Right ventricle myocardium inferior (tissue), 1 donor: ENCODE results near the gene RPS6KA2. TPM values are rescaled to one million over a fixed set of nuclear protein-coding genes. Genes with fewer than 3 reads are reported as not detected.
"Not testable (repeated sequence)": the region's sequence is repeated elsewhere in the genome, so short reads cannot be mapped to it uniquely, and the experiment has no call there.

Source experiments
- ATAC-seq: fragments of 200-7000 bp; cut with Tn5 transposase; one replicate; pipeline ENCODE4 v1.9.1; 2020; ENCODE audit warnings: mild to moderate bottlenecking, moderate library complexity
- DNase-seq: peaks from one replicate; pipeline ENCODE4 v3.0.0; 2021; ENCODE audit errors: missing footprints
- intact Hi-C: fragments of 100-400 bp; cut with DNase I; formaldehyde crosslinking; loops from one replicate; pipeline ENCODE4 v1.11.0; 2022
- total RNA-seq: library from RNA; stranded (reverse); fragmentation: NEBNext Ultra II Directional; extraction: Animal tissue kit (Norgen Biotek cat#: 25700); gene quantifications from one replicate; pipeline ENCODE4 v1.2.1, GENCODE V29; 2021
- donor health status: DM: no; HTN: yes; CAD: no; lungs with severe emphysema.

Gene RPS6KA2
- total RNA-seq, 1 donor from 2014 or later = 55.5 TPM

DNA sequence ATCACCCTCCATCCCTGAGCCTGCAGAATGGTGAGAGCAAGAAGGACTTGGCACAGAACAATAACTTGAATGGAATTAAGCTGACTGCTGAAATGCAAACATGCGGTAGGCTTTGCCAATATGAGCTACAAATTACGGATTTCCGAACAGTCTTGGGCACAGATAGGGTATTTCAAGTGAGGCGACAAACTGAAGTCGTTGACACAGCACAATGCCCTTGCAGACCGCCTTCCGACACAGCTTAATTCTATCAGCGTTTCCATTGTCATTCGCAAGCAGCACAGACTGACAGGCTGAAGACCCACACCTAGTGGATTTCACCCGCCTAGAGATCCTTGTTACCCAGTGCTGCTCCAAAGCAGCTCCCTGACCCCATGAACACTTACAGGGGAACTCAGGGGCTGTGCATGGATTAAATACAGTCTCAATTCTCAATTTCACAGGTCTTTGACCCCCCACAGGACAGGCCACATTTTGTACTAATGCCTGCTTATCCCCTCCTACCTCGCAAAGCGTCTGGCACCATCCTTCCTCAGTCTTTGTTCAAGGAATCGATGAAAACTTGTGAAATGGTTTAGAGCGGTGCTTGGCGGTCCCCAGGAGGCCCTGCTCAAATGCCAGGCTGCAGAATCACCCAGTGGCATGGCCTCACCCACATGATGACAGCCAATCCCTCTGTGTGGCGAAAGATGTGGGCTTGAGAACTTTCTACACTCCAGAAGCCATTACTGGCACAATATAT lies 75.1 kb downstream of the RPS6KA2 start:
- DNase-seq (no peak), ATAC-seq (no peak)
- intact Hi-C loops = no loop called here

DNA sequence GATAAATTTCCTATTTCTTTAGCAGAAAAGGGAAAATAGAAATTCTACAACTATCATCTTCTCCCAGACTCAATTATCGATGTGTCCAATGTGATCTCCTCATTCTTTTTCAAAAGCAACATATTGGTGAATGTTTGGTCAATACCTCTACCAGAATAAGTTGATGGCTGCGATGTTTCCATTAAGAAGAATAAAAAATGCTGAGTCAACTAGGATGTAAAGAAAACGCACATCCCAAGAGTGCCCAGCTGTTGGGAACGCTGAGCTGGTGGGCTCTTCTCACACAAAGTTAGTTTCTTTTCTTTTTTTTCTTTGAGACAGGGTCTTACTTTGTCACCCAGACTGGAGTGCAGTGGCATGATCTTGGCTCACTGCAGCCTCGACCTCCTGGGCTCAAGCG lies 80.4 kb downstream of the RPS6KA2 start:
- DNase-seq (no peak), ATAC-seq (no peak)
- intact Hi-C loops = no loop called here

DNA sequence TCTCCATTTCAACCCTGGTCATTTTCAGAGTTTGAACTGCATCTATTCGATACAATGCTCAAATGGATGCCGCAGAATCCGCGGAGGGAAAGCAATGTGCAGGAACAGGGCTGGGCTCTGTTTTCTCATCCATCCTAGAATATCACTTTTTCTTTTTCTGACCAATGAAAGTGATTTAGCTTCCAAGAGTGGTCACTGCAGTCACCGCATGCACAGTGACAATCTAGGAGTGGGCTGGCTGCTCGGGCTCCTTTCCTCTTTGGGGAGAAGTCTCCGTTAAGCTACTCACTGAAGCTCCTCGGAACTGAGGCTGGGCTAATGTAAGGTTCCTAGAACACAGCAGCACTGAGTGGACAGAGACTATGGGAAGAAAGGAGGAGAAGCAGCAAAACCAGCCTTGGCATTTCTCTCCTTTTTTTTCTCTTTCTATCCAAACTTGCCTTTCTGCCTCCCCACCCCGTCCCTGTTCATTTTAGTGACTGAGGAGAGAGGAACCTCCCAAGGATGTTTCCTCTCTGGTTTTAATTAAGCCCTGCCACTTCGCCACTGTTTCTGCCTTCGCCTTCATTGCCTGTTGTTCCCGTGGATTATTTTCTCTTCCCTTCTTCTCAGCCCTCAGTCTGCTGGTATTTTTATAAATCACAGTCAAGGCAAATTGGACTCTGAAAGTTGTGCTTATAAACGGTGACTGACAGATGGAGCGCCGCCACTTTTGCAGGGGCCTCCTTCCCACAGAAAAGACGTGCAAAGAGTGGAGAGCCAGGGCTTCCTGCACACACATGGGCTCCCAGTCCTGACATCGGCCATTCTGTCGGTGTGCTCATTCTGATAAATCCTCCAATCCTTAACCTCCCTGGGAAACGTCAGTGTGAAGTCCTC lies 81.7 kb downstream of the RPS6KA2 start:
- DNase-seq = no peak
- intact Hi-C loops = no loop called here
- no peak for ATAC-seq

DNA sequence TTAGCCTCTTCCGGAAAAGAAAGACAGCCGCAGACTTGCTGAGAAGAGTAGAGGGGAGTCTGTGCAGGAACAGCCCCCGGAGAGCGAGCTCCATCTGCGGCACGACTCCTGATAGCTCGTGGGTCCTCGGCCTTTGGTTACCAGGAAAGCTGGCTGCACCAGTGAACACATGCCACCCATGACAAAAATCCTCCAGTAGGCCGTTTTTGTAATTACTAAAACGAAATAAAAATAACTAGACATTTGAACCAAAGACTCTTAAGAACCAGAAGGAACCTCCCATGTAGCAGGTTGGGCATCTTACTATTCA lies 82.8 kb downstream of the RPS6KA2 start:
- no peak for DNase-seq
- ATAC-seq = no peak
- intact Hi-C loops = no loop called here

DNA sequence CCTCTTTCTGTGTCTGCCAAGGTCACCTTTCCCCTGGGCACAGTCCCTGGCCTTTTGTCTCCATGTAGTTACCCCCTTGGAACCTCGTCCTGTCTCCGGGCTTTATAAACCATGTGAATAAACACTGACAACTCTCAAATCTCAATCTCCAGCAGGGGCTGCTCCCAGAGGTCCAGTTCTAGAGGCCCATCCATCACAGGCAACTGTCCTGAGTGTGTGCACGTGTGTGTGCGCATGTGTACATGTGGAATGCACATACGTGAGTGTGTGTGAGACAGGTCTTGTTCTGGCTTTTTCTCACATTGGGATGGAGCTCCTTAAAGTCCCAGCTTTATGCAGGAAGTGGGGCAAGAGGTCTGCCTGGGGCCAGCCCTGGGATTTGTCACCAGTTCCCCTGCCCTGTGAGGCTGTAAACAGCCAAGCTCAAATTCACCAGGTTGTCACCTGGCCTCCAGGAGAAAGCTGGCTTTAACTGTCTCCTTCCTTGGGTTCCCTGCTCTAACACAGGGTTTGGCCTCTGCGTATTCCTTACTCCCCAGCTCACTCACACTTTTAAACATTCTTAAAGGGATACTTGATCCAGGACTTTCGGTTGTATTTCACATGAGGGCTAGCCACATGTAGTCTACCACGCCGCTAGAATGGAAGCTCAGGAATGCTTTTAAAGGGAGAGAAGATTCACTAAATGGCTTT lies 83.3 kb downstream of the RPS6KA2 start:
- DNase-seq (no peak), ATAC-seq (no peak)
- intact Hi-C loops = no loop called here

DNA sequence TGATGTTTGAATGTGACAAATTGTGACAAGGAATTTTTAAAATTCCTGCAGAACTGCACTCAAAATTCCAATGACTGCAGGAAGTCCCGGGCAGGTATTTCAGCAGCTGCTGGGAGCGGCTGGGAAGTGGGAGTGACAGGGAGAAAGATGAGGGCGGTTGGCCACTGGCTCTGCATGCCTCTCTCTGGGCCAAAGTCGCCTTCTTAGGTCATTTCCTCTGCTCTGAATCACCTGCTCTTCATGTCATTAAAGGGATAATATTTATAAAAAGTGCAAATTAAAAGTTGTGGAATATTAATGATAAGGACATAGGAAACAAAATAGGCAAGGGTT lies 84.5 kb downstream of the RPS6KA2 start:
- ATAC-seq (no peak), DNase-seq (no peak)
- intact Hi-C loops = no loop called here

DNA sequence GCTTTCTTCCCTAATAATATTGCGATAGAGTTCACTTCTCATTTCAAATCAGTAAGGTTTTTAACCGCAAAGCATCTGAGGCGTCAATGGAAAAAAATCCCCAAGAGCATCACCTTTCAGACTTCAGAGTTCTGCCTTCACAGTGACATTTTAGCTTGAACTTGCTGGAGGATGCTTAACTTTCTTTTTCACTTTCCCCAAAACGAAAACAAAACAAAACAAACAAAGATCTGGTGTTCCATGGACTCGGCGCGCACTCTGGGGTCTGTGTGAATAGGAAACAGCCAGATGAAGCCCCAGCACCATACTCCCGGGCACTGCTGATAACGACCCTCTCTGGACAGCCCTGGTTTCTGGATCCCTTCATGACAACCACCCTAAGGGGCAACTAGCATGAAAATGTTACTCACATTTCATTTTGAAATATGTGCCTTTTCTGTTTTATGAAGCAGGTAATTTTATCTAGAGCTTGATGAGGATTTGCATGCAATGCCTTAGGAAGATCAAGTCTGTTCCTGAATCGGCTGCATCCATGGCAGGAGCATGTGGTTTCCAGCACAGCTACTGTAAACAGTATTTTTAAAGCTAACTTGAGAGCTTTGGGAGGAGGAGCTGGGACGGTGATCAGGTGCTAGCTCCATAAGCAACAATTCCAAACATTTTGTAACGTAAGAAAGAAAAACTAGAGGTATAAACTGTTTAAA lies 85.0 kb downstream of the RPS6KA2 start:
- intact Hi-C loops = no loop called here
- ATAC-seq (no peak), DNase-seq (no peak)

DNA sequence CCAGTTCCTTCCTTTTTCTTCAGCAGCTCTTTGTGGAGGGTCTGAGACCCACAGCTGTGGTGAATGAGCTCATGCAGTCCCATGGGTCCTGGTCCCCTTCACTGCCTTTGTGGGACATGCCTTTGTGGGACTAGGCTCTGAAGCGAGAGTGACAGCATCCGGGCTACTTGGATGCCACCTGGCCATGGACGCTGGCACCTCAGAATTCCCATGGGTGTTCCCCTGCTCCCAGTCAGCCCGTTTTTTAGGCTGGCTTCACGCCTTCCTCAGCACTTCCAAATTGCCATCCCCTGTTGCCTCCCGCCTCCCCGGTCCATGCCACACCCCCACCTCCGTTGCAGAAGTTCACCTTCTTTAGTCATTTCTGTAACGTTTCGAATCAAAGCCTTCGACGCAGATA lies 85.7 kb downstream of the RPS6KA2 start:
- DNase-seq = no peak
- ATAC-seq = peak; percentile 9
- intact Hi-C loops = no loop called here

DNA sequence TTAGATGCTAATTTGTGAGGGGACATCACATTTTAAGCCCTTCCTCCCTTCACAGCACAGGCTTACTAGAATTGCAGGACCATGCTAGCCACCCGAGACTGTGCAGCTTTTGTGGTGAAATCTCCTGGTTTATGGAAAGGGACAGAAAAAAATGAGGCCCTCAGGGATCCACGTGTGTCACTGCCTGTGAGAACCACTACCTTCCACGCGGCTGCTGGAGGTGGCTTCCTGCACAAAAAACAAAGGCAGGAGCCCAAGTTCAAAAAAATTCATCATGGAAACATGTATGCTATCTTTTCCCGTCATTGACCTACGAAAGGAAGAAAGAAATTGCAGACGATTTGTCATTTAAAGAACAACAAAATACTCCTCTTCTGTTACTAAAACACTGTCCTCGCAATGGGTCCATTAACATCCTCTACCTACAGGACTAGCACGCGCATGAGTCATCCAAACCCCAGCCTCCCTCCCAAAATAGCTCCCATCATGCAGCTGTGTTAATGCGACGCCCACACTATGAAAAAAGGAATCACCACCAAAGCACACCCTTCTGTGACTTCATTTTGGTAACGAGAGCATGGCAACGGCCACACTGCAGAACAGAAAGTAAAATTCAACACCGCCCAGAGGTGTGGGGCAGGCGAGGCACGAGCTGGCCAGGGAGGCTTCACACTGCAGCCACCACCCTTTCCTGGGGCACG lies 86.3 kb downstream of the RPS6KA2 start:
- ATAC-seq (peak; percentile 38), DNase-seq (no peak)
- intact Hi-C loops = no loop called here

DNA sequence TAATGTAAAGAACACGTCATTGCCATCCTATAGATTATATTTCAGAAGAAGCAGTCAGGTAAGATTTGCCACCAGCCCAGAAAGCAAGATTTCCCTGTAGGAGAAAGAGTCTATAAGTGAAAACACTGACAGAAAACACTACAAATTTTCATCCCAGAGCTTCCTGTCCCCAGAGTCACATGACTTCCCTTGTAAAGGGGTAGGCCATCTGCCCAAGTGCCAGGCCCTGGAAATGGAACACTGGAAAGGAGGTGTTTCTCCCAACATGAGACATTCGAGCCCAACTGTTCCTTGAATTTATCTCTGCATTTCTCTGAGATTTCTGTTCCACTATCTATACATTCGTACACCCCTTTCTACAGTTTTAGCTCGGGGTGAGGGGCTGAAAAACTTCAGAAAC lies 87.5 kb downstream of the RPS6KA2 start:
- intact Hi-C loops = no loop called here
- DNase-seq (no peak), ATAC-seq (no peak)

DNA sequence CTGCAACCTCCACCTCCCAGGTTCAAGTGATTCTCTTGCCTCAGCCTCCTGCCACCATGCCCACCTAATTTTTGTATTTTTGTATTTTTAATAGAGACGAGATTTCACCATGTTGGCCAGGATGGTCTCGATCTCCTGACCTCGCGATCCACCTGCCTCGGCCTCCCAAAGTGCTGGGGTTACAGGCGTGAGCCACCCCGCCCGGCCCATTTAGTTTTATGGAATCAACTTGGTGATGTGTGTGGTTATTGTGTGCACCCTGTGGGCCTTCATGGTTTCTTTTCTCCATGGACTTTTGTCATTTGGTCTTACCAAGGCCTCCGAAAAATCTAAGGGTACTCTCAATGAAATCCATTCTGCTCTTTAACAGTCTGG lies 88.1 kb downstream of the RPS6KA2 start:
- DNase-seq, intact Hi-C loops: not testable (repeated sequence)

DNA sequence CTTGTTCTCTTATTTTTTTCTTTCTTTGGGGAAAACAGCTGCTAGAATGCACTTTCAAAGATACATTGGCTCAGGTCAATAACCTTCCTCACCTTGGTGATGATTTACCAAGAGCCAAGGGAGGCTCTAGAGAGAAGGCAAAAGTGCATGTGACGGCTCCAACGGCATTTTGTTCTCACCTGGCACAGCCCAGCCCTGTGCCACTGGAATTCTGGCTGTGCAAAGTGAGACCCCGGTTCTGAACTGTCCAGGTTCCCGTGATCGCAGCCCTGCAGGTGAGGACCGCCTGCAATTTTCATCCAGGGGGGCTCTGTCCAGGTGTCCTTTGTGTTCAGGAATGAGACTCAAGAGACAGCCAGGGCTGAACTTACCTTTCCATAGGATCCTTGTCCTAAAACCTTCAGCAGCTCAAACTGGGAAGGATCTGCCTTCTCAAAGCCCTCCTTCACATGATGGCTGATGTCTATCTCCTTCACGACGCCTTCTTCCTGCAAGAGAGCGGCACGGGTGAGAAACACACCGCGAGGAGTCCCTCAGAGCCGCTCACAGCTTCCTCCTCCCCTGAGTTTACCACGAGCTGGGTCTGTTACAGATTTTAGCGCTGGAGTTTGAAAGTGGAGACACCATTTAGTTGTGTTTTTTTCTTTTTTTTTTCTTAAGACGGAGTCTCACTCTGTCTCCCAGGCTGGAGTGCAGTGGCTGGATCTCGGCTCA lies 88.6 kb downstream of the RPS6KA2 start:
- intact Hi-C loops = no loop called here
- DNase-seq (no peak), ATAC-seq (no peak)

More for the DNA sequence above, 88.1 kb downstream of the RPS6KA2 start:
- ATAC-seq = not testable (repeated sequence)

DNA sequence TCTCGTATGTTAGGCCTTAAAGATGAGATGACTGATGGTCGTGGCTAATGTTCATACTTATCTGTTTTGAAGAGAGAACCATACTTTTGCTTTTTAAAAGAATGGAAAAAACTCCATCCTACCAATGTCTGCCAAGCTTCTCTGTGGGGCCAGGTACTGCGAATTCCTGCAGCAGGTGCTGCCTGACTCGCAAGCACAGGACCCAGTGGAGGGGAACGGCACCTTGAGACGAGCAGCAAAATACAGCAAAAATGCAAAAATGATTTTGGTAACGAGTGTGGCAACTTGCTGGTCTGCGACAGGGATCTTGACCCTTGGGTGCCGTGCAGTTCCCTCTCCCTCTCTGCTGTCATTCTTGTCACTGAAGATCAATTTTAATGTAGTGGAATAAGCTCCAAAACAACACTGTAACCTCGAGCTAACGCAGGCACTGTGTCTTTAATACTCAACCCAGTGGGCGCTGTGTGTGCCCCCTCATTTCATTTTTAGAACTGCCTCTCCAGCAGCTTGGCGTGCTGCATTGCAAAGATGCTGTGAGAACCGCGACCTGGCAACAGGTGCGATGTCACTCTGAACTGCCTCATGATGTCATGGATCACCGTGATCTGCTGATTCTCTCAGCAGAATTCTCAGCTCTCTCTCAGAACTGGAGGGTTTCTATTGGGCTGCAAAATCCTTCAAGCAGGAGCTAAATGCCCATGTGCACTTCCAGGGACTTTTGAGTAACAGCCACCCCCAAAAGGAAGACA lies 92.2 kb downstream of the RPS6KA2 start:
- intact Hi-C loops = no loop called here
- DNase-seq (no peak), ATAC-seq (no peak)

DNA sequence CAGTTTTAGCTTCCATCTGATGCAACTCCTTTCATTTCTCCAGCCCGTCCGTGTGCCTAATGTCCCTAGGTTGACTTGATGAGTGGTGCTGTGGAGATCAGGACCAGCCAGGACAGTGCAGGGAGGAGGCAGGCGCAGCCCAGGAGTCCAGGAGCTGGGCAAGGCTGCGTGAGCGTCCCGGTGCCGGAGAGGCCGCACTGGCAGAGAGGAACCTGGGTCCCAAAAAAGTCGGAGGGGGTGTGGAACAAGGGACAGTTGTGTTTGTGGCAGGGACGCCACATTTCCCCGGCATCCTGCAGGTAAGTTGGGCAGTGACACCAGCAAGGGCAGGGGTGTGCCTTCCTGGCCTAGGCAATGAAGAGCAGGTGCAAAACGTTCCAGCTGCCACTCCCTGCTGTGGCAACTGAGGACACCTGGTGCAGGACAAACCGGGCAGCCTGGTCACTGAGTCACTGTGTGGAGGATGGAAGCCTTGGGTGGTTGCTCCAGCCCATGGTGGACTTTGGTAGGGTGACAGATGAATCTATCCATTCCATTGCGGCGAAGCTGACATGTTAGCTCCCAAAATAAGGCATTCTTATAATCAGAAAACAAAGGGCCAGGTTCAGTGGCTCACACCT lies 93.7 kb downstream of the RPS6KA2 start:
- intact Hi-C loops = no loop called here
- DNase-seq = no peak
- ATAC-seq = no peak

DNA sequence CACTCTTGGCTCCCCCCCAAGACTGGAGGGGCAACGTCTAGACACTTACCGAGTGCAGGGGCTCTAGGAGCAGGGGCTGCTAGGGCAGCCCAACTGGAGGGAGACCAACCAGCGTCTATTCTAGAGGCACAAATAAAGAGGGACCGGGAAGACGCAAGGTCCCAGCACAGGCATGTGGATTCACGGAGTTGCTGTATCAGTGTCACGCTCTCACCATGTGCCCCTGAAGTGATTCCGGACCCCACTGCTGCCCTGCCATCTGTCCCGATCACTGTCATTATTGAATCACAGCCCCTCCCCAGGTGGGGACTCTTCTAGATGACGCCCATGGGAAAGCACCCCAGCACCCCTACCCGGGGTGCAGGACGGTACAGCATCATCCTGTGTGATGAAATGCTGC lies 94.7 kb downstream of the RPS6KA2 start:
- intact Hi-C loops = no loop called here
- ATAC-seq (no peak), DNase-seq (no peak)

DNA sequence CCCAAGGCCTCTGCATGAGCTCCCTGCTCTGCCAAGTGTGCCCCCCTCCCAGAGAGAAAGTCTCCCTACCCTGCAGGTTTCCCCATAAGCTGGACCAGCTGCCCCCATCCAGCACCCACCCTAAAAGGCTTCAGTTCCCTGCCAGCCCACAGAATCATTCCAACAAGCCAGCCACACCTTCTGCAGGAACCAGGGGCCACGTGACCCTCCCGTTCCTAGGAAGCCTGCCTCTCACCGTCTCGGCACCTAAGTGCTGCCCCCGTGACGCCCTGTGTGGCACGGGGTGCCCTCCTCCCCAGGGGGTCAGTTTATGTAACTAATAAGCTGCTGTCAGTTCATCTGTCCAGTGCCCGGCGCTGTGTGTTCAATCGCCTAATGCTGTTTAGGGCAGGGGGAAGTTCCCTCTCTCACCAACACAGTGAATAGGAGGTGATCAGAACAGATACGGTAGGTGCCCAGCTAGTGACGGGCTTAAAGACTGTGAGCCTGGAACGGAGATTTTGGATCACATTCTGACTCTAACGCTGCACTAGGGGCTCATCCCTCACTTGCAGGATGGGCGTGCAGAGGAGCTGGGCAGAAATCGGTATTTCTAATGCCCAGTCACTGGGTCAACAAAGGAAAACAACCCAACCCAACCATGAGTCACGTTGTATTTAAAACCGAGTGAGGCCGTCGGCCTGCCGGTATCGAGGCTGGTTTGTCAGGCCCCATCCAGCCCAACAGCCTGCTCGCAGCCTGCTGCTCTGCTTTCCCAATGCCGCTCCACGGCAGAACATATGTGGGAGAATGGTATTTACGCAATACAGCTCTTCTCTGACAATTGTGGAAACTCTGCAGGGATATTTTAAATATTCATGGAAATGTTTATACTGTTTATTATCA lies 96.6 kb downstream of the RPS6KA2 start:
- DNase-seq (no peak), ATAC-seq (no peak)
- intact Hi-C loops = no loop called here
